OCI-LY1 (cell line): ENCODE data around the gene KLK6.

Source experiments
- H2AFZ ChIP-seq: fragments of 200-600 bp; sonication (generic), shearing (Covaris generic); 2 replicates; pipeline ENCODE4 v1.6.0; 2014; ENCODE audit warnings: antibody characterized with exemption, mild to moderate bottlenecking, low read length
- H3F3A ChIP-seq: fragments of 200-600 bp; sonication (generic), shearing (Covaris generic); 2 replicates; pipeline ENCODE4 v1.6.0; 2014; ENCODE audit warnings: mild to moderate bottlenecking, antibody characterized with exemption, low read length, moderate library complexity; ENCODE audit not compliant: insufficient read depth
- H3K27ac ChIP-seq: fragments of 200-600 bp; sonication (generic); 2 replicates; pipeline ENCODE4 v1.5.1; 2014; ENCODE audit warnings: low read length, mixed run types, mild to moderate bottlenecking, low read depth; ENCODE audit not compliant: poor library complexity, severe bottlenecking
- H3K27me3 ChIP-seq: fragments of 200-600 bp; sonication (generic); 2 replicates; pipeline ENCODE4 v1.6.0; 2014; ENCODE audit warnings: antibody characterized with exemption, mild to moderate bottlenecking, low read length, moderate library complexity; ENCODE audit not compliant: insufficient read depth
- H3K36me3 ChIP-seq: fragments of 200-600 bp; sonication (generic); 2 replicates; pipeline ENCODE4 v1.6.1; 2014; ENCODE audit warnings: mild to moderate bottlenecking, antibody characterized with exemption, low read length, moderate library complexity, mixed read lengths; ENCODE audit not compliant: insufficient read depth
- H3K4me1 ChIP-seq: fragments of 200-600 bp; sonication (generic); 2 replicates; pipeline ENCODE4 v1.5.1; 2014; ENCODE audit warnings: mild to moderate bottlenecking, low read length, moderate library complexity; ENCODE audit not compliant: insufficient read depth, severe bottlenecking
- H3K4me2 ChIP-seq: fragments of 200-600 bp; sonication (generic), shearing (Covaris generic); 2 replicates; pipeline ENCODE4 v1.6.1; 2014; ENCODE audit warnings: low read length
- H3K4me3 ChIP-seq: fragments of 200-600 bp; sonication (generic); 2 replicates; pipeline ENCODE4 v1.5.1; 2014; ENCODE audit warnings: low read length, low read depth, mild to moderate bottlenecking, mixed read lengths; ENCODE audit not compliant: poor library complexity, severe bottlenecking
- H3K79me2 ChIP-seq: fragments of 200-600 bp; shearing (Covaris generic); 2 replicates; pipeline ENCODE4 v1.6.1; 2016; ENCODE audit warnings: mixed run types, low read length, mixed read lengths; ENCODE audit not compliant: insufficient read depth
- H3K9ac ChIP-seq: fragments of 200-600 bp; sonication (generic), shearing (Covaris generic); 2 replicates; pipeline ENCODE4 v1.6.1; 2014; ENCODE audit warnings: mild to moderate bottlenecking, low read length, mixed read lengths
- H3K9me2 ChIP-seq: fragments of 200-600 bp; sonication (generic), shearing (Covaris generic); 2 replicates; pipeline ENCODE4 v1.6.1; 2014; ENCODE audit warnings: low read depth, mild to moderate bottlenecking, low read length, mixed read lengths
- H3K9me3 ChIP-seq: fragments of 200-600 bp; shearing (Covaris generic); 2 replicates; pipeline ENCODE4 v1.6.1; 2014; ENCODE audit warnings: low read length, mixed read lengths
- H4K20me1 ChIP-seq: fragments of 200-600 bp; sonication (generic), shearing (Covaris generic); 2 replicates; pipeline ENCODE4 v1.6.0; 2016; ENCODE audit warnings: mild to moderate bottlenecking, low read length; ENCODE audit not compliant: insufficient read depth
- EZH2 ChIP-seq: fragments of 200-600 bp; sonication (generic), shearing (Covaris generic); IDR thresholded peaks from 2 replicates; pipeline ENCODE4 v1.8.0; 2017; ENCODE audit warnings: borderline replicate concordance, mixed run types, mild to moderate bottlenecking, antibody characterized with exemption, low read length, moderate library complexity, mixed read lengths
- TF ChIP-seq, protein P1 (sequence below): fragments of 200-600 bp; sonication (generic), shearing (Covaris generic); IDR thresholded peaks from 2 replicates; pipeline ENCODE4 v1.5.1; 2017; ENCODE audit warnings: mild to moderate bottlenecking, antibody characterized with exemption, low read length, moderate library complexity, mixed read lengths

The KLK6 gene

GRCh38 chr19:50944795-50945194 lies 24.6 kb downstream of the KLK6 start:
- Histone ChIP-seq H4K20me1 (no peaks in the 10 kb centered on the region), H3K27me3 (no peaks in the 10 kb centered on the region), H3F3A (no peaks in the 10 kb centered on the region), H3K27ac (no peak overlapping the region), H3K79me2 (no peaks in the 10 kb centered on the region), H3K9me3 (no peaks in the 10 kb centered on the region), H3K4me2 (no peak overlapping the region), H3K4me1 (no peaks in the 10 kb centered on the region), H2AFZ (no peak overlapping the region), H3K36me3 (no peaks in the 10 kb centered on the region), H3K9me2 (no peaks in the 10 kb centered on the region), H3K9ac (no peak overlapping the region), H3K4me3 (no peak overlapping the region)
- TF ChIP-seq, protein P1, sequence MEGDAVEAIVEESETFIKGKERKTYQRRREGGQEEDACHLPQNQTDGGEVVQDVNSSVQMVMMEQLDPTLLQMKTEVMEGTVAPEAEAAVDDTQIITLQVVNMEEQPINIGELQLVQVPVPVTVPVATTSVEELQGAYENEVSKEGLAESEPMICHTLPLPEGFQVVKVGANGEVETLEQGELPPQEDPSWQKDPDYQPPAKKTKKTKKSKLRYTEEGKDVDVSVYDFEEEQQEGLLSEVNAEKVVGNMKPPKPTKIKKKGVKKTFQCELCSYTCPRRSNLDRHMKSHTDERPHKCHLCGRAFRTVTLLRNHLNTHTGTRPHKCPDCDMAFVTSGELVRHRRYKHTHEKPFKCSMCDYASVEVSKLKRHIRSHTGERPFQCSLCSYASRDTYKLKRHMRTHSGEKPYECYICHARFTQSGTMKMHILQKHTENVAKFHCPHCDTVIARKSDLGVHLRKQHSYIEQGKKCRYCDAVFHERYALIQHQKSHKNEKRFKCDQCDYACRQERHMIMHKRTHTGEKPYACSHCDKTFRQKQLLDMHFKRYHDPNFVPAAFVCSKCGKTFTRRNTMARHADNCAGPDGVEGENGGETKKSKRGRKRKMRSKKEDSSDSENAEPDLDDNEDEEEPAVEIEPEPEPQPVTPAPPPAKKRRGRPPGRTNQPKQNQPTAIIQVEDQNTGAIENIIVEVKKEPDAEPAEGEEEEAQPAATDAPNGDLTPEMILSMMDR = no peak
- no peak for TF ChIP-seq EZH2

DNA sequence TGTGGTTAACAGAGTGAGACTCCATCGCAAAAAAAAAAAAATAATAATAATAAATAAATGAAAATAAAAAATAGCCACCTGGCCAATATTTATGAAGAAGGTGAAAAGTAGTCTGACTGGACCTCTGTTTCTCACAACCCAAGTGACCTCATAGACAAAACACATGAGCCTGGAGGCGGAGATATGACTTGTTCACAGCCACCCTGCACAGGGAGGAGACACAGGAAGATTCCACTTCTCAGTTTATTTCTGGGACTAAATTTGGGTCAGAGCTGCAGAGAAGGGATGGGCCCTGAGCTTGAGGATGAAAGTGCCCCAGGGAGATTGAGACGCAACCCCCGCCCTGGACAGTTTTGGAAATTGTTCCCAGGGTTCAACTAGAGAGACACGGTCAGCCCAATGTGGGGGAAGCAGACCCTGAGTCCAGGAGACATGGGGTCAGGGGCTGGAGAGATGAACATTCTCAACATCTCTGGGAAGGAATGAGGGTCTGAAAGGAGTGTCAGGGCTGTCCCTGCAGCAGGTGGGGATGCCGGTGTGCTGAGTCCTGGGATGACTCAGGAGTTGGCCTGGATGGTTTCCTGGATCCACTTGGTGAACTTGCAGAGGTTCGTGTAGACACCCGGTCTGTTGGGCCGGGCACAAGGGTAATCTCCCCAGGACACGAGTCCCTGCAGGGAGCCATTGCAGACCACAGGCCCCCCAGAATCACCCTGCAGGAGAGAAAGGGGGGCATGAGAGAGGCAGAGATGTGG lies 26.1 kb downstream of the KLK6 start:
- Histone ChIP-seq H4K20me1 (no peaks in the 10 kb centered on the region), H3K4me3 (no peak overlapping the region), H3K9me2 (no peaks in the 10 kb centered on the region), H3K9ac (no peak overlapping the region), H3K4me2 (no peak overlapping the region), H3F3A (no peaks in the 10 kb centered on the region), H3K79me2 (no peaks in the 10 kb centered on the region), H3K36me3 (no peaks in the 10 kb centered on the region), H3K9me3 (no peaks in the 10 kb centered on the region), H2AFZ (no peak overlapping the region), H3K27me3 (no peaks in the 10 kb centered on the region; the same call in 1 of the 2 replicates), H3K27ac (no peak overlapping the region), H3K4me1 (no peaks in the 10 kb centered on the region)
- TF ChIP-seq, protein P1 = no peak
- TF ChIP-seq EZH2 = no peak

DNA sequence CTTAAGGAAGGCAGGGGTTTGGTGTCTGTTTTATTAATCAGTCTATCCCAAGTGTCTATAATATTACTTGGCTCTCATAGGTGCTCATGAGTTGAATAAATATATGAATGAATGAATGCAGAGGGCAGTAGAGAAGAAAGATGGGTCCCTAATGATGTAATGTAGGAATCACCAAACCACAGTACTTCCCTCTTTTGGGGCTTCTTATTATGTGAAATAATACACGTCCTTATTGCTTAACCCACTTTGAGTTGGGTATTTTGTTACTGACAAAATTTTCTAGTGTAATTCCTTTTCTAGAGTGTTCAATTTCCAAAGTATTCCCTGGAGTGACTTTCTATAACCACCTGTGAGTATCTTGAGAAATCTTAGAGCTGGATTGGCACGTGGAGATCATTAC lies 29.8 kb downstream of the KLK6 start:
- Histone ChIP-seq H4K20me1 (no peaks in the 10 kb centered on the region), H3K4me1 (no peaks in the 10 kb centered on the region), H3K9ac (no peak overlapping the region), H3K36me3 (no peaks in the 10 kb centered on the region), H3K27ac (no peak overlapping the region), H3K9me3 (no peaks in the 10 kb centered on the region), H3K4me2 (no peak overlapping the region), H3K9me2 (no peaks in the 10 kb centered on the region), H3F3A (no peaks in the 10 kb centered on the region), H3K27me3 (no peaks in the 10 kb centered on the region; the same call in 1 of the 2 replicates), H3K79me2 (no peaks in the 10 kb centered on the region), H2AFZ (no peak overlapping the region), H3K4me3 (no peak overlapping the region)
- no peak for TF ChIP-seq EZH2
- TF ChIP-seq, protein P1 = no peak
